ENCODE measurements around the gene PTPRU.

DNA sequence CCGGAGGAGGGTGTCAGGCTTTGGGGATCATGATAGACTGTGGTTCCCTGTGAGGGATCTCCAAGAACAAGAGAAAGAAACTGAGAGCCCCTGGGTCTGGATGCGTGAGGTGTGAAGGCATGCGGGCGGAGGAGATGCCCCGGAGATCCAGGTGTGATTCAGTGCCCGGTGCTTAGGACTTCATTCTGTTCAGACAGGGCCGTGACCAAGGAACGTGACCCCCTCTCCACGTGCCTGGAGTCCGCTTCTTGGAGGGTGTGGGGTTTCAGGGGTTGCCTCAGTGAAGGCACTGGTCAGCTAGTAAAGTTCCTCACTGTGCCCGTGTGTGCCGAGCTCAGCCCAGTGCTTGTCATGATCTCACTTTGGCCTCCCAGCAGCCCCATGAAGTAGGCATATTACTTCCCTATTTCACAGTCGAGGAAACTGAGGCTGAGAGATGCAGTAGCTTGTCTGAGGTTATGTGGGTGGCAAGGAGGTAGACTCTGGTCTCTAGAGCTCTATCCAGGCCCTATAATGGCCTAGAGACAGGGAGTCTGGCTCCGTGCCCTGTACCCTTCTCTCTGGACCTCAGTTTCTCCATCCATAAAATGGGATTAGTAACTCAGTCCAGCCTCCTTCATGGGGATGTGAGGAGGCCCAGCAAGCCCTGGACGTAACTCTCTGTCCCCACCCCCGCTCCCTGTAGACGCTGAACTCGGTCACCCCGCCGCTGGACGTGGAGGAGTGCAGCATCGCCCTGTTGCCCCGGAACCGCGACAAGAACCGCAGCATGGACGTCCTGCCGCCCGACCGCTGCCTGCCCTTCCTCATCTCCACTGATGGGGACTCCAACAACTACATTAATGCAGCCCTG, 81.0 kb downstream of the PTPRU start:
- TF ChIP-seq SRF (IDR thresholded peaks at IDR 0.05; ENCODE audit: low read depth, low read length) = no peak
- TF ChIP-seq, protein P1, sequence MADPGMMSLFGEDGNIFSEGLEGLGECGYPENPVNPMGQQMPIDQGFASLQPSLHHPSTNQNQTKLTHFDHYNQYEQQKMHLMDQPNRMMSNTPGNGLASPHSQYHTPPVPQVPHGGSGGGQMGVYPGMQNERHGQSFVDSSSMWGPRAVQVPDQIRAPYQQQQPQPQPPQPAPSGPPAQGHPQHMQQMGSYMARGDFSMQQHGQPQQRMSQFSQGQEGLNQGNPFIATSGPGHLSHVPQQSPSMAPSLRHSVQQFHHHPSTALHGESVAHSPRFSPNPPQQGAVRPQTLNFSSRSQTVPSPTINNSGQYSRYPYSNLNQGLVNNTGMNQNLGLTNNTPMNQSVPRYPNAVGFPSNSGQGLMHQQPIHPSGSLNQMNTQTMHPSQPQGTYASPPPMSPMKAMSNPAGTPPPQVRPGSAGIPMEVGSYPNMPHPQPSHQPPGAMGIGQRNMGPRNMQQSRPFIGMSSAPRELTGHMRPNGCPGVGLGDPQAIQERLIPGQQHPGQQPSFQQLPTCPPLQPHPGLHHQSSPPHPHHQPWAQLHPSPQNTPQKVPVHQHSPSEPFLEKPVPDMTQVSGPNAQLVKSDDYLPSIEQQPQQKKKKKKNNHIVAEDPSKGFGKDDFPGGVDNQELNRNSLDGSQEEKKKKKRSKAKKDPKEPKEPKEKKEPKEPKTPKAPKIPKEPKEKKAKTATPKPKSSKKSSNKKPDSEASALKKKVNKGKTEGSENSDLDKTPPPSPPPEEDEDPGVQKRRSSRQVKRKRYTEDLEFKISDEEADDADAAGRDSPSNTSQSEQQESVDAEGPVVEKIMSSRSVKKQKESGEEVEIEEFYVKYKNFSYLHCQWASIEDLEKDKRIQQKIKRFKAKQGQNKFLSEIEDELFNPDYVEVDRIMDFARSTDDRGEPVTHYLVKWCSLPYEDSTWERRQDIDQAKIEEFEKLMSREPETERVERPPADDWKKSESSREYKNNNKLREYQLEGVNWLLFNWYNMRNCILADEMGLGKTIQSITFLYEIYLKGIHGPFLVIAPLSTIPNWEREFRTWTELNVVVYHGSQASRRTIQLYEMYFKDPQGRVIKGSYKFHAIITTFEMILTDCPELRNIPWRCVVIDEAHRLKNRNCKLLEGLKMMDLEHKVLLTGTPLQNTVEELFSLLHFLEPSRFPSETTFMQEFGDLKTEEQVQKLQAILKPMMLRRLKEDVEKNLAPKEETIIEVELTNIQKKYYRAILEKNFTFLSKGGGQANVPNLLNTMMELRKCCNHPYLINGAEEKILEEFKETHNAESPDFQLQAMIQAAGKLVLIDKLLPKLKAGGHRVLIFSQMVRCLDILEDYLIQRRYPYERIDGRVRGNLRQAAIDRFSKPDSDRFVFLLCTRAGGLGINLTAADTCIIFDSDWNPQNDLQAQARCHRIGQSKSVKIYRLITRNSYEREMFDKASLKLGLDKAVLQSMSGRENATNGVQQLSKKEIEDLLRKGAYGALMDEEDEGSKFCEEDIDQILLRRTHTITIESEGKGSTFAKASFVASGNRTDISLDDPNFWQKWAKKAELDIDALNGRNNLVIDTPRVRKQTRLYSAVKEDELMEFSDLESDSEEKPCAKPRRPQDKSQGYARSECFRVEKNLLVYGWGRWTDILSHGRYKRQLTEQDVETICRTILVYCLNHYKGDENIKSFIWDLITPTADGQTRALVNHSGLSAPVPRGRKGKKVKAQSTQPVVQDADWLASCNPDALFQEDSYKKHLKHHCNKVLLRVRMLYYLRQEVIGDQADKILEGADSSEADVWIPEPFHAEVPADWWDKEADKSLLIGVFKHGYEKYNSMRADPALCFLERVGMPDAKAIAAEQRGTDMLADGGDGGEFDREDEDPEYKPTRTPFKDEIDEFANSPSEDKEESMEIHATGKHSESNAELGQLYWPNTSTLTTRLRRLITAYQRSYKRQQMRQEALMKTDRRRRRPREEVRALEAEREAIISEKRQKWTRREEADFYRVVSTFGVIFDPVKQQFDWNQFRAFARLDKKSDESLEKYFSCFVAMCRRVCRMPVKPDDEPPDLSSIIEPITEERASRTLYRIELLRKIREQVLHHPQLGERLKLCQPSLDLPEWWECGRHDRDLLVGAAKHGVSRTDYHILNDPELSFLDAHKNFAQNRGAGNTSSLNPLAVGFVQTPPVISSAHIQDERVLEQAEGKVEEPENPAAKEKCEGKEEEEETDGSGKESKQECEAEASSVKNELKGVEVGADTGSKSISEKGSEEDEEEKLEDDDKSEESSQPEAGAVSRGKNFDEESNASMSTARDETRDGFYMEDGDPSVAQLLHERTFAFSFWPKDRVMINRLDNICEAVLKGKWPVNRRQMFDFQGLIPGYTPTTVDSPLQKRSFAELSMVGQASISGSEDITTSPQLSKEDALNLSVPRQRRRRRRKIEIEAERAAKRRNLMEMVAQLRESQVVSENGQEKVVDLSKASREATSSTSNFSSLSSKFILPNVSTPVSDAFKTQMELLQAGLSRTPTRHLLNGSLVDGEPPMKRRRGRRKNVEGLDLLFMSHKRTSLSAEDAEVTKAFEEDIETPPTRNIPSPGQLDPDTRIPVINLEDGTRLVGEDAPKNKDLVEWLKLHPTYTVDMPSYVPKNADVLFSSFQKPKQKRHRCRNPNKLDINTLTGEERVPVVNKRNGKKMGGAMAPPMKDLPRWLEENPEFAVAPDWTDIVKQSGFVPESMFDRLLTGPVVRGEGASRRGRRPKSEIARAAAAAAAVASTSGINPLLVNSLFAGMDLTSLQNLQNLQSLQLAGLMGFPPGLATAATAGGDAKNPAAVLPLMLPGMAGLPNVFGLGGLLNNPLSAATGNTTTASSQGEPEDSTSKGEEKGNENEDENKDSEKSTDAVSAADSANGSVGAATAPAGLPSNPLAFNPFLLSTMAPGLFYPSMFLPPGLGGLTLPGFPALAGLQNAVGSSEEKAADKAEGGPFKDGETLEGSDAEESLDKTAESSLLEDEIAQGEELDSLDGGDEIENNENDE (IDR thresholded peaks at IDR 0.05; ENCODE audit: insufficient replicate concordance, low read length) = no peak
- no peak for TF ChIP-seq ZNF274 (IDR thresholded peaks at IDR 0.05; ENCODE audit: borderline replicate concordance, extremely low read depth, low read length)
- TF ChIP-seq POLR2A (IDR thresholded peaks at IDR 0.05; ENCODE audit: control extremely low read depth in 1 of 2, low read depth in 2 of 2, low read length in 2 of 2) = no peak
- TF ChIP-seq CTCF (IDR thresholded peaks at IDR 0.05; ENCODE audit: control extremely low read depth in 1 of 3, insufficient read depth in 1 of 3, low read depth in 1 of 3, low read length in 3 of 3) = no peak

Data from H1 (cell line).